K562 (cell line): ENCODE results near the gene COMP. TPM values are rescaled to one million over a fixed set of nuclear protein-coding genes. Genes with fewer than 3 reads are reported as not detected.

Source experiments
- CCNT2 ChIP-seq: IDR thresholded peaks from 2 replicates; pipeline ENCODE4 v1.6.1; 2011; ENCODE audit warnings: borderline replicate concordance, low read depth, mild to moderate bottlenecking, moderate library complexity, mixed read lengths, low read length; ENCODE audit not compliant: insufficient read length; ENCODE audit errors: extremely low read depth
- CSDE1 ChIP-seq, 2 experiments: fragments of 450-650 bp; IDR thresholded peaks; 2 replicates each; pipeline ENCODE4 v1.6.1; 2016; ENCODE audit warnings: mild to moderate bottlenecking in 1 of 2
- MECOM ChIP-seq: fragments of 250-450 bp; sonication (Bioruptor Pico); IDR thresholded peaks from 2 replicates; pipeline ENCODE4 v1.8.0; 2022; ENCODE audit warnings: inconsistent platforms
- NFXL1 ChIP-seq: fragments of 450-650 bp; formaldehyde crosslinking; IDR thresholded peaks from 2 replicates; pipeline ENCODE4 v1.4.0; 2021; ENCODE audit warnings: mild to moderate bottlenecking
- SRSF9 ChIP-seq: fragments of 200-400 bp; formaldehyde crosslinking; IDR thresholded peaks from 2 replicates; pipeline ENCODE4 v1.6.1; 2017; ENCODE audit warnings: low read depth, low read length, borderline replicate concordance
- TARDBP ChIP-seq: fragments of 450-650 bp; IDR thresholded peaks from 2 replicates; pipeline ENCODE4 v1.6.1; 2016
- TCF7L2 ChIP-seq: fragments of 150-350 bp; IDR thresholded peaks from 2 replicates; pipeline ENCODE4 v1.6.1; 2016; ENCODE audit warnings: low read depth, mild to moderate bottlenecking, low read length, moderate library complexity
- YY1 ChIP-seq, 3 experiments: IDR thresholded peaks; 2 replicates each; pipeline ENCODE4 v1.6.1; 2011; ENCODE audit warnings: low read length in 2 of 3, mild to moderate bottlenecking in 2 of 3, moderate library complexity in 2 of 3, borderline replicate concordance in 1 of 3, control low read depth in 1 of 3, low read depth in 1 of 3; ENCODE audit not compliant: insufficient read depth in 3 of 3, insufficient replicate concordance in 2 of 3, control insufficient read depth in 1 of 3, insufficient read length in 1 of 3; ENCODE audit errors: extremely low read depth in 1 of 3
- ZNF239 ChIP-seq: fragments of 250-450 bp; sonication (Bioruptor Pico); IDR thresholded peaks from 2 replicates; pipeline ENCODE4 v1.4.0; 2020; ENCODE audit warnings: mild to moderate bottlenecking
- ZNF778 ChIP-seq: fragments of 450-650 bp; formaldehyde crosslinking; IDR thresholded peaks from 2 replicates; pipeline ENCODE4 v1.4.0; 2020; ENCODE audit warnings: mild to moderate bottlenecking, moderate library complexity
- polyA plus RNA-seq, 8 experiments: library from polyadenylated mRNA; depleted of rRNA in 4 of 8; stranded (reverse) in 5 of 8; unstranded in 3 of 8; fragments of >200 nt; fragmentation: Nextera tagmentation in 2 of 8; fragmentation: Illumina TruSeq in 1 of 8; extraction: Ambion mirVana in 2 of 8; extraction: Trizol in 1 of 8; gene quantifications; 2 replicates each; pipeline versions ENCODE4 v1.2.1 to v1.2.3, GENCODE V29; 2011 to 2014; ENCODE audit warnings: inconsistent platforms in 1 of 8, missing spikeins in 1 of 8
- total RNA-seq, 7 experiments: library from RNA; depleted of rRNA in 6 of 7; stranded (reverse); fragments of >200 nt in 6 of 7; fragmentation: Illumina TruSeq in 2 of 7; extraction: Trizol in 2 of 7; gene quantifications; 2 replicates each; pipeline versions ENCODE4 v1.2.1 to v1.2.3, GENCODE V29; 2011 to 2021; ENCODE audit warnings: low replicate concordance in 1 of 7
- TF ChIP-seq, protein P1 (sequence below): fragments of 450-650 bp; formaldehyde crosslinking; IDR thresholded peaks from 2 replicates; pipeline ENCODE4 v1.4.0; 2020; ENCODE audit warnings: mild to moderate bottlenecking, moderate library complexity
- TF ChIP-seq, protein P2 (sequence below): fragments of 250-450 bp; sonication (Bioruptor Pico); IDR thresholded peaks from 2 replicates; pipeline ENCODE4 v1.9.0; 2021; ENCODE audit warnings: mild to moderate bottlenecking, inconsistent platforms
- TF ChIP-seq, protein P3 (sequence below): fragments of 200-800 bp; sonication (Bioruptor generic); IDR thresholded peaks from 2 replicates; pipeline ENCODE4 v1.6.1; 2016; ENCODE audit warnings: missing genetic modification characterization, missing compliant biosample characterization

COMP gene
- total and polyA plus RNA-seq, 9 of the 15 experiments (the other 6 are each of a cell fraction or from before 2014, with no cell fraction given): 0.07 TPM; not detected in 8

DNA sequence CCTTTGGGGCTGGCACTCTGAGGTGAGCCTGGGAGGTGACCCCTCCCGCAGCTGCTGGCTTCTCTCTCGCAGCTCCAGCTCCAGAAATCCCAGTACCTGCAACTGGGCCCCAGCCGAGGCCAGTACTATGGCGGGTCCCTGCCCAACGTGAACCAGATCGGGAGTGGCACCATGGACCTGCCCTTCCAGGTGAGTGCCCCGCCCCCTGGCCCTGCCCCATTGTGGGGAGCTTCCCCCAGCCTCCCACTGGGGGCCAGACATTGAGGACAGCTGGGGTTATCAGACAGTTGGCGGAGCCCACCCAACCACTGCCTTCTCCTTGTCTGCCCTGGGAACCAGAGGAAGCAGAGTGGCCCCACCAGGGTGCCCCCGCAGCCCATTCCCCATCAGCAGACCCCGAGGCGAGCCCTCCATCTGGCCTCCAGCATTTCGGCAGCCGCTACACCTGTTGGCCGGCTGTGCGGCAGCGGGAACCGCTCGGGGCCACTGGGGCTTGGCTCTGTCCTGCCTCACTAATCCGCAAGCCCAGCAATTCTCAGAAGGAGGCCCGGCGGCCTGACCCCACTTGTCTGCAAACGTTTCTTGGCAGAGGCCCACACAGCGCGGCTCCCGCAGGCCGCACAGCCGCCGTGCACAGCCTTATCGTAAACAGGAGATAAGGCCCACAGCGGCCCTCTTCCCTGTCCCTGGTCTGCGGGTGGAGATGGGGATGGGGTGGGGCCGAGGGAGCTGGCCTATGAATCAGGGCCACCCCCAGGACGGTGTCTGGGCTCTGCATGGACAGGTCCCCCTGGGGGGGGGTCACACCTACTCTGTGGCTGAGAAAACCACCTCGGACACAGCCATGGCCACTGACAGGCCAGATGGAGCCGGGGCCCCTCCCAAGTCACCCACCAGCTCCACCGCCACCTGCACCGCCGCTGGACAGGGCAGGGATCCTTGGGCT lies 48.0 kb downstream of the COMP start (continued):
- TF ChIP-seq, protein P1, sequence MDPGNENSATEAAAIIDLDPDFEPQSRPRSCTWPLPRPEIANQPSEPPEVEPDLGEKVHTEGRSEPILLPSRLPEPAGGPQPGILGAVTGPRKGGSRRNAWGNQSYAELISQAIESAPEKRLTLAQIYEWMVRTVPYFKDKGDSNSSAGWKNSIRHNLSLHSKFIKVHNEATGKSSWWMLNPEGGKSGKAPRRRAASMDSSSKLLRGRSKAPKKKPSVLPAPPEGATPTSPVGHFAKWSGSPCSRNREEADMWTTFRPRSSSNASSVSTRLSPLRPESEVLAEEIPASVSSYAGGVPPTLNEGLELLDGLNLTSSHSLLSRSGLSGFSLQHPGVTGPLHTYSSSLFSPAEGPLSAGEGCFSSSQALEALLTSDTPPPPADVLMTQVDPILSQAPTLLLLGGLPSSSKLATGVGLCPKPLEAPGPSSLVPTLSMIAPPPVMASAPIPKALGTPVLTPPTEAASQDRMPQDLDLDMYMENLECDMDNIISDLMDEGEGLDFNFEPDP (CRISPR knock-in tag): no peak
- no peak for TF ChIP-seq YY1 (IDR thresholded peaks at IDR 0.05; ENCODE audit: borderline replicate concordance in 1 of 3, control insufficient read depth in 1 of 3, extremely low read depth in 1 of 3, insufficient read depth in 3 of 3, insufficient read length in 1 of 3, insufficient replicate concordance in 2 of 3, low read depth in 1 of 3, low read length in 2 of 3)
- TF ChIP-seq, protein P2, sequence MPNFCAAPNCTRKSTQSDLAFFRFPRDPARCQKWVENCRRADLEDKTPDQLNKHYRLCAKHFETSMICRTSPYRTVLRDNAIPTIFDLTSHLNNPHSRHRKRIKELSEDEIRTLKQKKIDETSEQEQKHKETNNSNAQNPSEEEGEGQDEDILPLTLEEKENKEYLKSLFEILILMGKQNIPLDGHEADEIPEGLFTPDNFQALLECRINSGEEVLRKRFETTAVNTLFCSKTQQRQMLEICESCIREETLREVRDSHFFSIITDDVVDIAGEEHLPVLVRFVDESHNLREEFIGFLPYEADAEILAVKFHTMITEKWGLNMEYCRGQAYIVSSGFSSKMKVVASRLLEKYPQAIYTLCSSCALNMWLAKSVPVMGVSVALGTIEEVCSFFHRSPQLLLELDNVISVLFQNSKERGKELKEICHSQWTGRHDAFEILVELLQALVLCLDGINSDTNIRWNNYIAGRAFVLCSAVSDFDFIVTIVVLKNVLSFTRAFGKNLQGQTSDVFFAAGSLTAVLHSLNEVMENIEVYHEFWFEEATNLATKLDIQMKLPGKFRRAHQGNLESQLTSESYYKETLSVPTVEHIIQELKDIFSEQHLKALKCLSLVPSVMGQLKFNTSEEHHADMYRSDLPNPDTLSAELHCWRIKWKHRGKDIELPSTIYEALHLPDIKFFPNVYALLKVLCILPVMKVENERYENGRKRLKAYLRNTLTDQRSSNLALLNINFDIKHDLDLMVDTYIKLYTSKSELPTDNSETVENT (CRISPR knock-in tag): no peak
- no peak for TF ChIP-seq TCF7L2
- no peak; the same call in 1 of the 2 replicates for TF ChIP-seq ZNF239
- no peak for TF ChIP-seq ZNF778 (CRISPR knock-in tag)
- TF ChIP-seq NFXL1: no peak
- TF ChIP-seq TARDBP: peak; percentile 63; the same call in 1 of the 2 replicates
- no peak for TF ChIP-seq CSDE1 (IDR thresholded peaks at IDR 0.05)
- no peak for TF ChIP-seq SRSF9
- TF ChIP-seq, protein P3, sequence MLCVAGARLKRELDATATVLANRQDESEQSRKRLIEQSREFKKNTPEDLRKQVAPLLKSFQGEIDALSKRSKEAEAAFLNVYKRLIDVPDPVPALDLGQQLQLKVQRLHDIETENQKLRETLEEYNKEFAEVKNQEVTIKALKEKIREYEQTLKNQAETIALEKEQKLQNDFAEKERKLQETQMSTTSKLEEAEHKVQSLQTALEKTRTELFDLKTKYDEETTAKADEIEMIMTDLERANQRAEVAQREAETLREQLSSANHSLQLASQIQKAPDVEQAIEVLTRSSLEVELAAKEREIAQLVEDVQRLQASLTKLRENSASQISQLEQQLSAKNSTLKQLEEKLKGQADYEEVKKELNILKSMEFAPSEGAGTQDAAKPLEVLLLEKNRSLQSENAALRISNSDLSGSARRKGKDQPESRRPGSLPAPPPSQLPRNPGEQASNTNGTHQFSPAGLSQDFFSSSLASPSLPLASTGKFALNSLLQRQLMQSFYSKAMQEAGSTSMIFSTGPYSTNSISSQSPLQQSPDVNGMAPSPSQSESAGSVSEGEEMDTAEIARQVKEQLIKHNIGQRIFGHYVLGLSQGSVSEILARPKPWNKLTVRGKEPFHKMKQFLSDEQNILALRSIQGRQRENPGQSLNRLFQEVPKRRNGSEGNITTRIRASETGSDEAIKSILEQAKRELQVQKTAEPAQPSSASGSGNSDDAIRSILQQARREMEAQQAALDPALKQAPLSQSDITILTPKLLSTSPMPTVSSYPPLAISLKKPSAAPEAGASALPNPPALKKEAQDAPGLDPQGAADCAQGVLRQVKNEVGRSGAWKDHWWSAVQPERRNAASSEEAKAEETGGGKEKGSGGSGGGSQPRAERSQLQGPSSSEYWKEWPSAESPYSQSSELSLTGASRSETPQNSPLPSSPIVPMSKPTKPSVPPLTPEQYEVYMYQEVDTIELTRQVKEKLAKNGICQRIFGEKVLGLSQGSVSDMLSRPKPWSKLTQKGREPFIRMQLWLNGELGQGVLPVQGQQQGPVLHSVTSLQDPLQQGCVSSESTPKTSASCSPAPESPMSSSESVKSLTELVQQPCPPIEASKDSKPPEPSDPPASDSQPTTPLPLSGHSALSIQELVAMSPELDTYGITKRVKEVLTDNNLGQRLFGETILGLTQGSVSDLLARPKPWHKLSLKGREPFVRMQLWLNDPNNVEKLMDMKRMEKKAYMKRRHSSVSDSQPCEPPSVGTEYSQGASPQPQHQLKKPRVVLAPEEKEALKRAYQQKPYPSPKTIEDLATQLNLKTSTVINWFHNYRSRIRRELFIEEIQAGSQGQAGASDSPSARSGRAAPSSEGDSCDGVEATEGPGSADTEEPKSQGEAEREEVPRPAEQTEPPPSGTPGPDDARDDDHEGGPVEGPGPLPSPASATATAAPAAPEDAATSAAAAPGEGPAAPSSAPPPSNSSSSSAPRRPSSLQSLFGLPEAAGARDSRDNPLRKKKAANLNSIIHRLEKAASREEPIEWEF: no peak
- TF ChIP-seq CCNT2: peak; percentile 96
- no peak for TF ChIP-seq MECOM (CRISPR knock-in tag)
